Kidney tubule cell (primary cell): ENCODE measurements around the gene VPS52.
"Not testable (repeated sequence)": the region's sequence is repeated elsewhere in the genome, so short reads cannot be mapped to it uniquely, and the experiment has no call there.

Experiments used
- DNase-seq: peaks from one replicate; pipeline ENCODE4 v3.0.0-alpha.2; 2018; ENCODE audit warnings: low spot score

VPS52 gene

GRCh38 chr6:33301877-33302276, 30.2 kb upstream of the VPS52 start:
- DNase-seq: no peak

DNA sequence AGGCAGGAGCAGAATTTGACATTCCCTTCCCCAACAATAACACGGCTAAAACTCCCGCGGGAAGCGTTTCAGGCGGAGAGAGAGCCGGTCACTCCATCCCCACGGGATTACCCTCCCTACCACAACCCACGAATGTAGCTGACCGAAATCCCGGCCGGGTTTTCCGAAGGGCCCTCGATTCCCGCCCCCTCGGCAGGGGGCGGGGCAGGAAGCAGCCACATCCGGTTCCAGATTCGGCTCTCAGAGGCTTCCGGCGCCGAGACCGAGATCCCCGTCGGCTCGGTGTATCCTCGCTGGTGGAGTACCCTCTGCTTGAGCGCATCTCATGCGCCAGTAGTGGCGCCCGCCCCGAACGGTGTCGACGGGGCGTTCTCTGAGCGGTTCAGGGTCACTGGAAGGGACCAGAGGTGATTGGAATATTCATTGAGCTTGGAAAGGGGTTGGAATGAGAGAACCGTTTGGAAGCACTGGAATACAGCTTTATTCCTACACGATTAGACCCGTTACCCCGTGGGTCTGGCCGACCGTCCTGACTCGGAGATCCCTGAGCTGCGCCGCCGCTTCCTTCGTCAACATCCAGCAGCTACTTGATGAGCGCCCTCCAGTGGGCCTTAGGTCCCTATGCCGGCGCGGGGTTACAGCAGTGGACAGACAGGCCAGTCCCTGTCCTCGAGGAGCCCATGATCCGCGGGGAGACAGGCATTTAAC, 27.7 kb upstream of the VPS52 start:
- peak; percentile 94 for DNase-seq

DNA sequence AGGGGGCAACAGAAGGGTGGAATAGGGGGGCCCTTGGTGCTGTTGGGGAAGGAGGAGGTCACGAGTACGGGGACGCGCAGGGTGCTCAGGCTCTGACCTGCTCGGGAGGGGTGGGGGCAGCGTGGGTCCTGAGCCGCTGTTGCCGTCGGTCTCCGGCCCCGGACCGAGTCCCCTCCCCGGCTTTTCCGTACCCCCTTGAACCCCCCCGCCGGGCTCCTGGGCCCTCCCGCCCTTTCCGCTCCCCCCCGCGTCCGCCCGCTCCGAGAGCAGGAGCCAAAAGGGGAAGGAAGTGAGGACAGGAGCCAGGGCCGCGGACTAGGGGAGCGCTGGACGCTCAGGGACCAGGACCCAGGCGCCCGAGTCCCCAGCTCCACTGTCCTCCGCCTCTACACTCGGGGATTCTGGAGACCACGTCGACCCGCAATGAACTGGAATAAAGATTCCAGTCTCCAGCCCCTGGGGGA, 27.1 kb upstream of the VPS52 start, which contains the start of gene RGL2:
Gene RGL2 (minus strand): TSS at position 170 of the 464 bp plus-strand sequence. CDS start 332 bp downstream, outside the sequence.
- DNase-seq: peak; percentile 72

- peak; percentile 92 for DNase-seq
Observed at GRCh38 chr6:33297956-33298772, 26.5 kb upstream of the VPS52 start.

DNA sequence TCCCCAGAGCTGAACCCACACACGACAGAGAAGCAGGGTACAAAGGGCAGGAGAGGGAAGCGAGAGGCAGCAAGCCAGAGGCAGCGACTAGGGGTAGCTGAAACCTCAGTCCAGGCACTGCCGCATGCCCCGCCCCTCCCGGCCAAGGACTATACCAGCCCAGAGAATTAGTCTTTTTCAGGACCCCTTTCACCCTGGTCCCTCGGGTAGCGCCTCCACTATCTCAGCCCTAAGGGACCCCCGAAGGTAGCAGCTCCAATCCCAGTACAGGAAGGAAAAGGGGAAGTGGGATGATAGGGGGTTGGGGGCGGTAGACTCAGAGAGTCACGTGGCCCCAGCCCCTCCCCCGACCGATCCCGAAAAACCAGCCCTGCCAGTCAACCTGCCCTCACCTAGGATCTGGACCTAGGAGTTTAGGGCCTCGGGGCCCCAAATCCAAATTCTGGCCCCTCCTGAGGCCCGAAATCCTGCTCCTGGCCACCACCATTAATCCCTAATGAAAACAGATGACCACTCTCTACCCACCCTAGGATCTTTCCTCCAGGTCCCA, 25.8 kb upstream of the VPS52 start:
- no peak for DNase-seq

- no peak for DNase-seq
Observed at GRCh38 chr6:33296797-33297405, 25.2 kb upstream of the VPS52 start.

DNA sequence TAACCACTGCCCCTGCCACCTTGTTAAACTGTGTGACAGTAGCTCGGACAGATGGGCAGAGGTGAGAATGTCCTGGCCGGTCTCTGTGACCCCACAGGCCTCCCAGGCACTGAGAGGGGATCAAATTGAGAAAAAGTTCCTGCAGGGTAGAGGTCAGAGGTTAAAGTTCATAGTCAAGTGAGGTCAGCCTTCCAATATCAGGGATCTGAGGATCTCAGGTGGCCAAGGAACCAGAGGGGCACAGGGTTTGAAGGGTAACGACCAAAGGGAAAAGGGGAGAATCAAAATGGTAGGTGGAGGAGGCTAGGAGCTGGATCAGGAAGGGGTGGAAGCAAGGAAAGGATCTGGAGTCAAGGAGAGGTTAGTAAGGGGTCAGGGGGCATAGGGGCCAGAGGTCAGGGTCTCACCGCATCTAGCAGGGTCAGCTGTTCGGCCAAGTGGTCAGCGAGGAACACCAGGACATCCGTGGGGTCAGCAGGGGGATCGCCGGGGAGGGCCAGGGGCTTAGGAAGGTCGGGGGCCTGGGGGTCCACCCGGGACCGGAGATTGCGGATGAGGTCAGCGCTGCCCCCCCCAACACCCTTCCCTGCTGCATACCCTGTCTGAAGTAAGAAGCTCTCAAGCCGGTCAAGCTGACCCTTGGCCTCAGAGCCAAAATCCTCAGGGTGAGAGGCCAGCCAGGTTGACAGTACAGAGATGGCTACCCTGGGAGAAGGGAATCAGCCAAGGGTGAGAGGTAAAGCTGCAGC, 24.1 kb upstream of the VPS52 start:
- no peak for DNase-seq

DNA sequence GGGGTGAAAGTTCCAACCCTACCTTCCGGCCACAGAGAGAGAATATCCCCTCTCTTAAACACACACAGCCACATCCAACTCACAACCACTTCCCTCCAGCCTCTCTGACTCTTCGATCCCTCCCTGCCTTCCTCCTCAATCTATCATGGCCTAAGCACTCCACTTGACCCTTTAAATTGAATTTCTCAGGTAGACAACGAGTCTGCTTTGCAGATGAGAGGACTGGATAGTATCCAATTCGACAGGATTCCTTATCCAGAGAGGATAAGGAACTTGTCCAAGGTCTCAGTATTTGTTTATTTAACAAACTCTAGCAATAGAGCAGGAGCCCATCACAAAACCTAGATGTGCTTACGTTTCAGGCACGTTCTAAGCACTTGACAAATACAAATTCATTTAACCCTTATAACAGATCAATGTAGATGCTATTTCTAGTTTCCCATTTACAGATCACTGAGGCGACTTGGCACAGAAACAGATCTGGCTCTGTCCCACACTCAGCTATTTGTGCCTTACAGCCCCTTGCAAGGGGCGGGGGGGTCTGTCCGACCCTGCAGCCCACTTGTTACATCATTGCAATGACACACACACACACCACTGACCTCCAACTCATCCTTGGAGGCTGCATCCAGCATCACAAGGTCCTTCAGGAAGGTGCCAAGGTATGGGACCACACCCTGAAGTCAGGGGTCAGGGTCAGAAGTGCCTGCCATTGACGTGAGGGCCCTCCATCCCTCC, 22.6 kb upstream of the VPS52 start:
- no peak for DNase-seq

DNA sequence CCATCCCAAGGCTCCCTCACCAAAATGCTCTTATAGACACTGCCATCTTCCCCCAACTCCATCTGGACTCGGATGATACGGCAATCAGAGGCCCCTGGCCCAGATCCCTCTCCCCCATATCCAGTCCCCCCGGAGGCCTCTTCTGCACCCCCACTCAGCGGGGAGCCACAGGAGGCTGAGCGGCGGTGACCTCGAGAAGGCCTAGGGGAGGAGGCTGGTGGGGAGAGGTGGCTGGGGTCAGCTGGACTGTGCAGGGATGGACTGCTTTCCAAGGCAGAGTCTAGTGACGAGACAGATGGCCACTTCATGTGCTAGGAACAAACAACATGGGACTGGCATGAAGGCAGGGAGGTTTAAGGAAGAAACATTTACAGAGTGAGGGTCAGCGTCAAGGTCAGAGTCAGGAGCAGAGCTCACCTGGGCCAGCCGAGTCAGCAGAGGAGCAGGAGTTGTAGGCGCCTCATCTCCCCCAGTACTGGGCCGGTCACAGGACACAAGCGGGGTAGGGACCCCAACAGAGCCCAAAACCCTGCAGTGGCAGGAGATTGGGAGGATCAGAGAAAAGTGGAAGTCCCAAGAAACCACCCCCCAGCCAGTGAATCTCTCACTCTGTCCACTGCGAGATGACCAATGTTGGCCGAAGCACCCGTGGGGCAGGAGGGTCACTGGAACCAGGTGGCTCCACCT, 21.5 kb upstream of the VPS52 start:
- DNase-seq: no peak

GRCh38 chr6:33290459-33290858, 18.8 kb upstream of the VPS52 start:
- DNase-seq: no peak

GRCh38 chr6:33289784-33290315, 18.2 kb upstream of the VPS52 start:
- DNase-seq: no peak

GRCh38 chr6:33288921-33289783, 17.5 kb upstream of the VPS52 start, which contains the start of the genes PFDN6 and WDR46:
PFDN6 (plus strand) TSS chr6:33289601; CDS start chr6:33289857, 256 bp downstream.
WDR46 (minus strand) TSS chr6:33289239; CDS start chr6:33289170, 69 bp downstream.
- peak; percentile 90 for DNase-seq

DNA sequence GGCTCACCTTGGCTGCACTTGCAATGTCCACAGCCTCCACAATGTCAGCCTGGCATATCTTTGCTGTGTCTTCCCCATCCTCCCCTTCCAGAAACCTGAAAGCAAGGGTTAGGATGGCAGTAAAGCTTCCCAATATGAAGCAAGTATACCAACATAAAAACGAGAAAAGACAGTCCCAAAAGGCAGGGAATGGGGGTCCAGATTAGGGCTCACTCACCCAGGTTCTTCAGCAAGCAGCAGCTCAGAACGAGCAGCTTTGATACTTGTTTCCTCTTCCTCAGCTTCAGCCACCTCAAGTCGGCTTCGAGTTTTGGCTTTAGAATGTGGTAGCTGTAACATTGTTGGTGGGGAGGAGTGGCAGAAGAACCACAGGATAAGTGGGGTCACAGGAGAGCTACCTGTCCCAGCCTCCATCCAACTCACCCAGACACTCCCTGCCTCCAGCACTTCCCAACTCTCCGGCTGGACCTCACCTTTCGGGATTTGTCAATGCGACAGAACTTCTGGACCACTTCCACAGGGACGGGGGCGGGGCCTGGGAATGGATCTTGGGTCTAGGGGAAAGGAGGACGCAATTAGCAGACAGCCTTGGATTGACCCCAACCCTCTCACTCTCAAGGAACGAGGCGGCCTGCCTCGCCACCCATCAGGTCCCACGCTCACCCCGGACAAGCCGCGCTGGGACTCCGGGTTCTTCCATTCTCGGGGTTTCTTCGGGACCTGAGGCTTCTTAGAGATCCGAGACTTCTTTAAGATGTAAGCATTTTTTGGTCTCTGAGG, 16.7 kb upstream of the VPS52 start:
- no peak for DNase-seq

GRCh38 chr6:33286946-33287914, 15.6 kb upstream of the VPS52 start:
- DNase-seq: no peak

DNA sequence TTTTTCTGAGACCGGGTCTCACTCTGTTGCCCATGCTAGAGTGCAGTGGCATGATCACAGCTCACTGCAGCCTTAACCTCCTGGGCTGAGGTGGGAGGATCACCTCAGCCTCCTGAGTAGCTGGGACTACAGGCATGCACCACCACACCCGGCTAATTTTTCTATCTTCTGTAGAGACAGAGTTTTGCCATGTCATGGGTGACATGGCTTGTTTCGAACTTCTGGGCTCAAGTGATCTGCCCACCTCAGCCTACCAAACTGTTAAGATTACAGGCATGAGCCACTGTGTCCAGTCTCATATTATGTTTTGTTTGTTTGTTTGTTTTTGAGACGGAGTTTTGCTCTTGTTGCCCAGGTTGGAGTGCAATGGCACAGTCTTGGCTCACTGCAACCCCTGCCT, 13.5 kb upstream of the VPS52 start:
- DNase-seq: not testable (repeated sequence)

- DNase-seq: no peak
Observed at GRCh38 chr6:33280539-33280938, 8.9 kb upstream of the VPS52 start.

DNA sequence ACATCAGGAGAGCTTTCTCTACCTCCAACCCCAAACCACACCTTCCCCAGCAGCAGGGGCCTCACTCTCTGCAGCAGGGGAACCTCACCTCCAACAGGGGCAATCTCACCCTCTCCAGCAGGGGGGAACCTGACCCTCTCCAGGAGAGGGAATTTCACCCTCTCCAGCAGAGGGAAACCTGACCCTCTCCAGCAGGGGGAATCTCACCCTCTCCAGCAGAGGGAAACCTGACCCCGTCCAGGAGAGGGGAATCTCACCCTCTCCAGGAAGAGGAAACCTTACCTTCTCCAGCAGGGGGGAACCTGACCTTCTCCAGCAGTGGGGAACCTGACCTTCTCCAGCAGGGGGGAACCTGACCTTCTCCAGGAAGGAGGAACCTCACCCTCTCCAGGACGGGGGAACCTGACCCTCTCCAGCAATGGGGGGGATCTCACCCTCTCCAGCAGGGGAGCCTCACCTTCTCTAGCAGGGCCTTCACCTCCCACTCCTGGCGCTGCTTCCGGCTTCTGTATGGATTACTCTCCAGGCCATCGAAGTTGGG, 8.4 kb upstream of the VPS52 start:
- DNase-seq: peak; percentile 78
